GM19328 (cell line): ENCODE results near the gene HARS2.
A peak's percentile ranks its signal among the peaks of the same experiment; 100 is the strongest.
"Not testable (repeated sequence)": the region's sequence is repeated elsewhere in the genome, so short reads cannot be mapped to it uniquely, and the experiment has no call there.

Experiments
- ATAC-seq: cut with Tn5 transposase; IDR thresholded peaks from one replicate; pipeline ENCODE4 v1.9.1; 2021; ENCODE audit warnings: mild to moderate bottlenecking, moderate library complexity; ENCODE audit not compliant: unreplicated experiment

HARS2 gene

GRCh38 chr5:140690941-140691924, at the start of gene HARS2, which contains the start of gene HARS1:
Gene HARS2, plus strand, starts transcription at chr5:140691455. Its CDS starts 194 bp downstream, at chr5:140691649.
Gene HARS1, minus strand, starts transcription at chr5:140691370. Its CDS starts 66 bp downstream, at chr5:140691304.
- ATAC-seq = peak; percentile 98

- ATAC-seq = no peak
These were observed 49.5 kb upstream of the HARS2 start for GRCh38 chr5:140641716-140642115.

GRCh38 chr5:140642718-140643117, 48.5 kb upstream of the HARS2 start:
- ATAC-seq = no peak

DNA sequence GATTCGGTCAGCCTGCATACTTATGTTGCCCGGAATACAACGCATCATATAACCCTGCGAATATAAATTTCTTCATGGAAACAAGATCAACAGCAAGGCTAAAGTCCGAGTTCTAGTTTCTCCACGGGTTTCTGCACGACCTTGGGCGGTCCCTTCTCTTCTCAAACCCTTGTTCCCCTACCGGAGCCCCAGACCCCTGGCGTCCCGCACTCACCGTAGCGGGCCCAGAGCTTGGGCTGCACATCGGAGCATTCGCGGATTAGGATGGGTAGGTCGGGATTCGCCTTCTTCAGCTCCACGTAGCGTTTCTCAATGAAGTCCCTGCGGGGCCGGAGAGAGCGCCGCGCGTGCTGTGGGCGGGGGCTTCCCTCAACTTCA, 44.2 kb upstream of the HARS2 start:
- ATAC-seq = peak; percentile 7

DNA sequence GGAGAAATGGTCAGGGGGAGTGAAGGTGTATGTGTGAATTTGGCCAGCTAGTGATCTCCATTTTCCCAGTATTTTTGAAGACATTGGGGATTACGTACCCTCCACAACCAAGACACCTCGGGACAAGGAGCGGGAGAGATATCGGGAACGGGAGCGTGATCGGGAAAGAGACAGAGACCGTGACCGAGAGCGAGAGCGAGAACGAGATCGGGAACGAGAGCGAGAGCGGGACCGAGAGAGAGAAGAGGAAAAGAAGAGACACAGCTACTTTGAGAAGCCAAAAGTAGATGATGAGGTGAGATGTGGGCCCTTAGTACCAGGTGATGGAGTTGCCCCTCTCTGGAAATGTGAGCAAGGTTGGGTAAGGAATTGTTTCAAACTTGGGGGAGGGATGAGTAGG, 32.4 kb upstream of the HARS2 start:
- ATAC-seq = no peak

DNA sequence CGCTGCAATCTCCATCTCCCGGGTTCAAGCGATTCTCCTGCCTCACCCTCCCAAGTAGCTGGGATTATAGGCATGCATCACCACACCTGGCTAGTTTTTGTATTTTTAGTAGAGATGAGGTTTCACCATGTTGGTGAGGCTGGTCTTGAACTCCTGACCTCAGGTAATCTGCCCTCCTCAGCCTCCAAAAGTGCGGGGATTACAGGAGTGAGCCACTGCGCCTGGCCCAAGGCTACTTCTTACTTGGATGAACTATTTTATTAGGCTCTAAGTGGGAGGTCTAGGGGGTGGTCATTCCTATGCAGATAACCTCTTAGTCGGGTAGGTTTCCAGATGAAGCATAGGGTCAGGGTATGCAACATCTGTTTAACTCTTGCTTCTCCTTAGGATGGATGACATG, 30.9 kb upstream of the HARS2 start:
- ATAC-seq = not testable (repeated sequence)

GRCh38 chr5:140664030-140664358, 27.3 kb upstream of the HARS2 start:
- no peak for ATAC-seq

GRCh38 chr5:140664359-140665119, 26.7 kb upstream of the HARS2 start, which contains the start of gene WDR55:
Gene WDR55, plus strand, starts transcription at chr5:140664904. Its CDS starts 9 bp downstream, at chr5:140664913.
- ATAC-seq = peak; percentile 98

- ATAC-seq = not testable (repeated sequence)
These were observed 20.2 kb upstream of the HARS2 start for GRCh38 chr5:140671035-140671434.

GRCh38 chr5:140671472-140672125, 19.7 kb upstream of the HARS2 start:
- no peak for ATAC-seq

DNA sequence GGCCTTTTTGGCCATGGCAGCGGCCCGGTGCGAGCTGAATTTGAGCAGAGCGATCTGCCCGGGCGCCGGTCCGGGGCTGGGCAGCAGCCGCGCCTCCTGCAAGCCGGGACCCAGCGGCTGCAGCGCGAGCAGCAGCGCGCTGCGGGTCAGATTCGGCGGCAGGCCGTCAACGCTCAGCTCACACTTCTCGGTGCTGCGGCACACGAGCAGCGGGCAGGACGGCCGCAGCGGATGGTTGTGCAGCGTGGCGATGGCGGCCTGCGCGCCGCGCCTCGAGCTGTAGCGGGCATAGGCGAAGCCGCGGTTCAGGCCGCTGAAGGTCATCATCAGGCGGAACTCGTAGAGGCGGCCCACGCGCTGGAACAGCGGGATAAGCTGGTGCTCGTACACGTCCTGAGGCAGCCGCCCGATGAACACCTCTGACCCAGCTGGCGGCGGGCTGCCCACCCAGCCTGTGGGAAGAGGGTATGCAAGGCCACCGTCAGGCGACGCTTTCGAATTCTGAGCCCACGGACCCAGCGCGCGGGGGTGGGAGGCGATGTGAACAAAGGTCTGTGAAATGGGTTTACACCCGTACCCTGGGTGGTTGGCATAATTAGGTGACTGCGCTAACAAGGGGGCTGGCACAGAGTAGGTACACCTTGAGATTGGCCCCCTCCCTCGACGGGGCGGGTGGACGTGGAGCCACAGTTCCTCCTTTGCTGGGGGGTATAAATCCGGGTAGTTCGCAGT, 18.6 kb upstream of the HARS2 start:
- ATAC-seq = no peak

DNA sequence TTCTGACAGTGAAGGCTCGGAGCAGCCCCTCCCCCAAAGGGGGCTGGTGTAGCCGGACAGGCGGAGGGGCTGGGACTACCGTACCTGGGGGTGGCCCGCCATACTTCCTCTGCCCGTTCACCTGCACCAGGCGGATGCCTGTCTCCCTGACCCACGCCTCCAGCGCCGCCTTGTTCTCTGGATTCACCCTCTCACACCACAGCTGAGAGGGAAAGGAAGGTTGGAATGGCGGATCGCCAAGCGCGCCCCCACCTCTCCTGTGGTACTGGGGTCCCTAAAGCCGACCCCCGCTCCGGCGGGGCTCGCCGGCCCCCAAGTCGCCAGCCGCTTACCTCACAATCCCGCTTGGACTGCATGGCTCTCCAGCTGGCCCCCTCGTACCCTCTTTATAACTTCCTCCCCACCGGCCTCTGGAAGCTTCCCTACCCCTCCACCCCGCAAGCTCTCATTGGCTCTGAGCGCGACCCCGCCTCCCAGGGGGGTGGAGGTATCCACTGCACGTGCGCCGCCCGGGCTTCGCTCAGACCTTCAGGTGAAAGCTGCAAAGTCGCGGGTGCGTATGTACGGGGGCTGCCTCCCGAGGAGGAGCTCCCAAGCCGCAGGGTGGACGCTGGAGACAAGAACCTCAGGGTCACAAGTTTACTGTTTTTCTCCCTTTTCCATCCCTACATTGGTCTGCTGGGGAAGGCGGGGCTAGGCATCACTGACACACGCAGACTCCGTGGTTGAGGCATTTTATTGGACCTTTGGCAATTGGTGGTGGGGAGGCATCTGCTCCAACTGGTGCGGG, 17.9 kb upstream of the HARS2 start, which contains the start of gene DND1:
Gene DND1 (minus strand): TSS at position 390 of the 790 bp plus-strand sequence. CDS start 34 bp downstream, at position 356.
- no peak for ATAC-seq

- no peak for ATAC-seq
These were observed 17.0 kb upstream of the HARS2 start for GRCh38 chr5:140674211-140674610.

- no peak for ATAC-seq
These were observed 16.6 kb upstream of the HARS2 start for GRCh38 chr5:140674629-140675028.

DNA sequence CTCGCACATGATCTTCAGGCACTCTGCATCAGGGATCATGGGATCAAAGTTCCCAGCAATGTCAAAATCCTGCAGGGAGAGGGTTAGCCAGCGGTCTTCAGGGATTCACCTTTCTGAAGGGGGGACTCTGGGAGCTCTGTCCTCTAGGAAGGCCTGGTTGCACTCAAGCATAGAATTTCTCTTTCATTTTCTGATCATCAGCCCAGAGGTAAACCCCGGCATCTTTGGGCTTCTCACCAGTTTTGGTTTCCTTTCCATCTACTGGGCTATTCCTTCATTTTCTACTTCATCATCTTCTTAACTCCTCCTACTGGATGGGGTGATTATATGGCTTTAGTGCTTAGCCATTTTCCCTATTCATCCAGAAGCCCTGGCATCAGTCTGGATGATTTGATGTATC, 13.3 kb upstream of the HARS2 start:
- ATAC-seq = no peak

DNA sequence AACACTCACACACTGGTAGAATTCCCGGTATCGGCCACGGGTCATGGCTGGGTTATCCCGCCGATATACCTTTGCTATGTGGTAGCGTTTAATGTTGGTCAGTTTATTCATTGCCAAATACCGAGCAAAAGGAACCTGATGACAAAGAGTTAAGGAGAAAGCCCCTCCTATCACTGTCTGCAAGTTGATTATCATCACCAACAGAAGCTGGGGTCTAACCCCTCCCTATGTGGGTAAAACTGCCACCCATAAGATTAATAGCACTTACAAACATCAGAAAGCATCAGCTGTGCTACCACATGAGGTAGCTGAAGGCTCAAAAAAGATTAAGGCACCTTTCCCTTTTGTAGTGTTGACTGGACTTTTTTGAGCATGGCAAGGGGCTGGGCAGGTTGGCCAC, 12.3 kb upstream of the HARS2 start:
- ATAC-seq = no peak

DNA sequence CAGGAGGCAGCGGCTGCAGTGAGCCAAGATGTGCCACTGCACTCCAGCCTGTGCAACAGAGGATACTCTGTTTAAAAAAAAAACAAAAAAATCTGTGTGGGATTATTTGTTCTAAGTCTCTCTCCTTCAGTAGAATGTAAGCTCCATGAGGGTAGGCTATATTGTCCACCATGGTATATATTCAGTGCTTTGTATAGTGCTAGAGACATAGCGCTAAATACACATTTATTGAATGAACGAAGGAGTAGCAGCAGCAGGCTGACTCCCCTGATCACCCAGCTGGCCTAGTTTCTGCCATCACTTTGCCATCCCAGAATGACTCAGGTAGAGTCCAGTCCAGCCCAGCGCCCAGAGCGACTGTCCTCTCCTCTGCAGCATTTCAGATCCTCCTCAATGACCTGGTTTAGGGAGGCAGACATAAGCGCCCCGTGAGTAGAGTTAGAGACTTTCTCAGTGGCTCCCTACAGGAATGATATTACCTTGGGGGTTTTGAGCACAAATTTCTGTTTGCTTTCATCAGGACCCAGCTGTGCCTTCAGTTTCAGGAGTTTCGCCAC, 801 bp upstream of the HARS2 start:
- no peak for ATAC-seq

GRCh38 chr5:140694276-140694675, 3.0 kb downstream of the HARS2 start:
- no peak for ATAC-seq

DNA sequence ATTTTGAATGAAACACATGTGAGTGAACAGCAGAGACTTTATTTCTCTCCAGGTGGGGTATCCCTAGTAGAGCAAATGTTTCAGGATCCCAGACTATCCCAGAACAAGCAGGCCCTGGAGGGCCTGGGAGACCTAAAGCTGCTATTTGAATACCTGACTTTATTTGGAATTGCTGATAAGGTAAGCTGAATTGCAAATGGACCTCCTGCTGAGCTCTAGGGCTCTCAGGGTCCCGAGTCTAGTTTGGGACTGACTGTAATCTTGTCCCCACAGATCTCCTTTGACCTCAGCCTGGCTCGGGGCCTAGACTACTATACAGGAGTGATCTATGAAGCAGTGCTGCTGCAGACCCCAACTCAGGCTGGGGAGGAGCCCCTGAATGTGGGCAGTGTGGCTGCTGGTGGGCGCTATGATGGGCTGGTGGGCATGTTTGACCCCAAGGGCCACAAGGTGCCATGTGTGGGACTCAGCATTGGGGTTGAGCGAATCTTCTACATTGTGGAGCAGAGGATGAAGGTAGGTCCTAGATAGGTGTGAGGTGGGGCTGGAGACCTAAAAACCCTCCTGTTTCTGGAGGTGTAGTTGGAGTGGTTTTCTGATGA, 5.7 kb downstream of the HARS2 start:
- no peak for ATAC-seq
